Sigmoid colon (tissue), 7 donors: ENCODE data around the gene CCDC148. TPM values are rescaled to one million over a fixed set of nuclear protein-coding genes. Genes with fewer than 3 reads are reported as not detected.
"Not testable (repeated sequence)": the region's sequence is repeated elsewhere in the genome, so short reads cannot be mapped to it uniquely, and the experiment has no call there.

Experiments used
- DNase-seq: peaks from one replicate; pipeline ENCODE4 v3.0.0-alpha.2; 2019
- H3K27ac ChIP-seq, 4 donors: fragments of 200-600 bp; sonication (generic); one replicate each; pipeline ENCODE4 v1.5.1; 2016 to 2019; ENCODE audit warnings: mild to moderate bottlenecking in 1 of 4
- H3K27me3 ChIP-seq, 3 donors: fragments of 200-600 bp; sonication (generic); one replicate each; pipeline ENCODE4 v1.5.1; 2019; ENCODE audit warnings: mild to moderate bottlenecking in 1 of 3
- H3K36me3 ChIP-seq, 4 donors: fragments of 200-600 bp; sonication (generic); one replicate each; pipeline ENCODE4 v1.5.1; 2016 to 2019
- H3K4me1 ChIP-seq, 4 donors: fragments of 200-600 bp; sonication (generic); one replicate each; pipeline ENCODE4 v1.5.1; 2017 to 2019
- H3K4me3 ChIP-seq, 4 donors: fragments of 200-600 bp; sonication (generic); one replicate each; pipeline ENCODE4 v1.5.1; 2017 to 2019; ENCODE audit warnings: mild to moderate bottlenecking in 2 of 4, moderate library complexity in 1 of 4
- H3K9me3 ChIP-seq, 4 donors: fragments of 200-600 bp in 3 of 4; sonication (generic) in 3 of 4; one replicate each; pipeline versions ENCODE4 v1.5.1 to v1.6.1; 2013 to 2019
- EP300 ChIP-seq, 4 donors: sonication (generic); formaldehyde crosslinking; IDR thresholded peaks; one replicate each; pipeline ENCODE4 v1.6.1; 2017; ENCODE audit warnings: antibody characterized with exemption in 4 of 4
- POLR2A ChIP-seq, 2 donors: fragments of 450-650 bp; IDR thresholded peaks; one replicate each; pipeline ENCODE4 v1.6.1; 2016; ENCODE audit warnings: antibody characterized with exemption in 2 of 2, mild to moderate bottlenecking in 2 of 2, moderate library complexity in 2 of 2
- POLR2AphosphoS5 ChIP-seq, 4 donors: sonication (generic); formaldehyde crosslinking; IDR thresholded peaks; one replicate each; pipeline ENCODE4 v1.6.1; 2017; ENCODE audit warnings: antibody characterized with exemption in 4 of 4
- WGBS, 2 donors: extraction: QIAGEN DNeasy Blood & Tissue Kit; methylation state at CpG; one replicate each; pipeline ENCODE4 v1.1.7; 2013; 5-methylcytosine and 5-hydroxymethylcytosine counted together
- intact Hi-C: fragments of 100-400 bp; cut with DNase I; formaldehyde crosslinking; loops from one replicate; pipeline ENCODE4 v1.15.1; 2023
- polyA plus RNA-seq, 3 donors: library from polyadenylated mRNA; stranded (reverse); fragments of 200-250 nt; gene quantifications; one replicate each; pipeline ENCODE4 v1.2.3, GENCODE V29; 2013
- total RNA-seq, 4 donors: library from RNA; depleted of rRNA; stranded (reverse); fragments of >200 nt; gene quantifications; one replicate each; pipeline ENCODE4 v1.1.0, GENCODE V29; 2016
- TF ChIP-seq, protein P1 (sequence below), 4 experiments: fragments of 450-650 bp in 3 of 4; fragments of 200-600 bp in 1 of 4; IDR thresholded peaks; one replicate each; pipeline ENCODE4 v1.5.1; 2016 to 2019; ENCODE audit warnings: antibody characterized with exemption in 4 of 4, mild to moderate bottlenecking in 3 of 4, moderate library complexity in 2 of 4
- donor health status: healthy with polysubstance abuse.
- donor health status: Bipolar disorder and iron deficiency.
- donor health status: healthy.

The CCDC148 gene
- total and polyA plus RNA-seq, 7 donors: 0.23 to 0.83 (median 0.36) TPM; not detected in 4

DNA sequence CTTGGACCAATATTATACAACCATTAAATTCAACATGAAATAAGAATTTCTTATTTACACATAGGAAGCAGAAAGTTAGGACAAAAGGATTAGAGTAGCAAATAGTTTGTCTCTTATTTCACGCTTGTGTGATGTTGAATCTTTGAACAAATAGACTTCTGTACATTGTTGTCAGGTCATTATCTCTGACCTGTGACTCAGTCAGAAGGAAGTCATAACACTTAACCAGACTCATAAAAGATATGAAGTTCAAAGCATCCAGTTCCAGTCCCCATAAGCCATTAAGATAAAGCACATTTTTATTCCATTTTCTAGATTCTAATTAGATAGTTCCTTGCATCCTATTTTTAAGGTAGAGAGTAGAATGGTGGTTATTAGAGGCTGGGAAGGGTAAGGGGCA lies 224.1 kb downstream of the CCDC148 start:
- intact Hi-C loops: no loop called here
- WGBS, 2 donors: 11 to 56% methylated on average over 1 of the region's 1 CpG
- Histone ChIP-seq H3K4me1 (no peaks in the 10 kb centered on the region), H3K27ac (no peak overlapping the region), H3K27me3 (no peaks in the 10 kb centered on the region), H3K9me3 (no peaks in the 10 kb centered on the region), H3K4me3 (no peak overlapping the region), H3K36me3 (no peaks in the 10 kb centered on the region)
- TF ChIP-seq EP300 (IDR thresholded peaks at IDR 0.05): no peak
- no peak for TF ChIP-seq POLR2AphosphoS5 (IDR thresholded peaks at IDR 0.05)
- DNase-seq: no peak

DNA sequence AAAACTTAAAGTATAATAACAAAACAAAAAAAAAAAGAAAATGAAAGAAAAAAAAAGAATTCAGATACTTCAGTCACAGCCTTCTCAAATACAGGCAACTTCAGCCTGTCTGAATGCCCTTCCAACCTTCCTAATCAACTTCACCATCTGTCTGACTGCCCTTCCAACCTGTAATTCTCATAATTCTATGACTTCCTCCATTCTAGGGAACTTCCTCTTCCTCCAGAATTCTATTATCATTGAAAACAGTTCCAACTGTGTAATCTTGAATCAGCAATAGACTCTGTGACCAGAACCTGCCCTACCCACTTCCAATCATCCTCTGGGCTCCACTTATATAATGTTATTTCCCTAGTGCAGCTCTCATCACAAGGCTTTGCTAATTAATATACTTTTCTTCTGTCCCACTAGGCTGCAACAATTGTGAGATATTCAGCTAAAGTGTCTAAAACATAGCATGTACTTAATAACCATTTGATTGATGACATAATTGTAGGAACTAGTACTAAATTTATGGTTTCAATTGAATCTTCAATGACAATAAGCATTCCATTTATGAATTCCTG lies 227.5 kb downstream of the CCDC148 start:
- no peak overlapping the region for H3K27ac ChIP-seq
- no peaks in the 10 kb centered on the region for H3K27me3 ChIP-seq
- TF ChIP-seq POLR2A (IDR thresholded peaks at IDR 0.05): no peak
- no peak for TF ChIP-seq POLR2AphosphoS5 (IDR thresholded peaks at IDR 0.05)
- TF ChIP-seq, protein P1, sequence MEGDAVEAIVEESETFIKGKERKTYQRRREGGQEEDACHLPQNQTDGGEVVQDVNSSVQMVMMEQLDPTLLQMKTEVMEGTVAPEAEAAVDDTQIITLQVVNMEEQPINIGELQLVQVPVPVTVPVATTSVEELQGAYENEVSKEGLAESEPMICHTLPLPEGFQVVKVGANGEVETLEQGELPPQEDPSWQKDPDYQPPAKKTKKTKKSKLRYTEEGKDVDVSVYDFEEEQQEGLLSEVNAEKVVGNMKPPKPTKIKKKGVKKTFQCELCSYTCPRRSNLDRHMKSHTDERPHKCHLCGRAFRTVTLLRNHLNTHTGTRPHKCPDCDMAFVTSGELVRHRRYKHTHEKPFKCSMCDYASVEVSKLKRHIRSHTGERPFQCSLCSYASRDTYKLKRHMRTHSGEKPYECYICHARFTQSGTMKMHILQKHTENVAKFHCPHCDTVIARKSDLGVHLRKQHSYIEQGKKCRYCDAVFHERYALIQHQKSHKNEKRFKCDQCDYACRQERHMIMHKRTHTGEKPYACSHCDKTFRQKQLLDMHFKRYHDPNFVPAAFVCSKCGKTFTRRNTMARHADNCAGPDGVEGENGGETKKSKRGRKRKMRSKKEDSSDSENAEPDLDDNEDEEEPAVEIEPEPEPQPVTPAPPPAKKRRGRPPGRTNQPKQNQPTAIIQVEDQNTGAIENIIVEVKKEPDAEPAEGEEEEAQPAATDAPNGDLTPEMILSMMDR (IDR thresholded peaks at IDR 0.05): no peak
- TF ChIP-seq EP300 (IDR thresholded peaks at IDR 0.05): no peak
- H3K4me3 ChIP-seq: no peak overlapping the region
- intact Hi-C loops: no loop called here
- no peaks in the 10 kb centered on the region for H3K36me3 ChIP-seq
- no peak for DNase-seq
- no peaks in the 10 kb centered on the region for H3K9me3 ChIP-seq
- no peaks in the 10 kb centered on the region for H3K4me1 ChIP-seq

DNA sequence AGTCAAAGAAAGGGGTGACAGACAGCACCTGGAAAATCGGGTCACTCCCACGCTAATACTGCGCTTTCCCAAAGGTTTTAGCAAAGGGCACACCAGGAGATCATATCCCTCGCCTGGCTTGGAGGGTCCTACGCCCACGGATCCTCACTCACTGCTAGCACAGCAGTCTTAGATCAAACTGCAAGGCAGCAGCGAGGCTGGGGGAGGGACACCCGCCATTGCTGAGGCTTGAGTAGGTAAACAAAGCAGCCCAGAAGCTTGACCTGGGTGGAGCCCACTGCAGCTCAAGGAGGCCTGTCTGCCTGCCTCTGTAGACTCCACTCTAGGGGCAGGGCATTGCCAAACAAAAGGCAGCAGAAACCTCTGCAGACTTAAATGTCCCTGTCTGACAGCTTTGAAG lies 233.5 kb downstream of the CCDC148 start:
- intact Hi-C loops: not testable (repeated sequence)
- WGBS, 2 donors: 91 to 94% methylated on average over 8 of the region's 8 CpGs

DNA sequence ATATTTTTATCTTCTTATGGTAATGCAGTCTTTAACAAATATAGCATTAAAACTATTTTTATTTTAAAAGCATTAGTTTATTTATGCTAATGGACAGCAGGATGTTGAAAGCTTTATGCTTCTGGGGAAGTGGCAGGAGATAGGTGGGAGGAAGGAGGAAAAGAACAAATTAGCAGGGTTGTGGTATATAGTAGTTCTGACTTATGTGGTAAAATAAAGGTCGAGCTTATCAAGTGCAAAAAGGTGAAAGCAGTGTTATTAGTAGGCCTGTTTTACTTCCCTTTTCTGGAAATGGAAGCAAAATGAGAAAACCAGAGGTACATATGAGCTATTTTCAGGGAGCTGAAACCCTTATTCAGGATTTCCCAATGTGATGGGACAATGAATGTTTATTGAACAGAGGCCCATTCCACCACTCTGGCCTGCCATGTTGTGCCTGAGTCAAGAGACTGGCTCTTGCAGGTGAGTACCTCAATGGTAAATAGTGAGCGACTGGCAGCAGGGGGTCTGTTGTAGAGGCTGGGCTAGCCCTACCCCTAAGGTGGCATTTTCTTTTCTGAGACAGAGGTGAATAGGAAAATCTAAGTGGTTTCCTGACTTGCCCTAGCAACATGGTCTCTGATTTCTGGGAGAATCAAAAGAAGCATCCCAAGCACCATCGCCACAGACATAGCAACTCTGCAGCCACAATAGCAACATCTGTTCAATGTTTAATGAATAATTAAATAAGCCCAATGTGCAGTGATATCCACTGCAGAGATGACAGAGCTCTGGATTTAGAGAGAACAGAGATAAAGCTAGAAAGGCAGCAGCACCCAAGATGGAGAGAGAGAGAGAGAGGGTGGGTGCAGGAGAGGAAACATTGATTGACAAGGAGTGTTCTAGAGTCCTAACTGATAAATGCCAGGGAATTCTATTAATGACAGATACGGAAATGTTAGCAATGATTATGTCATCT lies 235.2 kb downstream of the CCDC148 start:
- TF ChIP-seq POLR2AphosphoS5 (IDR thresholded peaks at IDR 0.05) (no peak), POLR2A (IDR thresholded peaks at IDR 0.05) (no peak), EP300 (IDR thresholded peaks at IDR 0.05) (no peak)
- TF ChIP-seq, protein P1 (IDR thresholded peaks at IDR 0.05): no peak
- intact Hi-C loops: no loop called here

More for the DNA sequence above, 233.5 kb downstream of the CCDC148 start:
- H3K4me1 ChIP-seq, H3K27ac ChIP-seq, H3K36me3 ChIP-seq, H3K27me3 ChIP-seq, H3K9me3 ChIP-seq, H3K4me3 ChIP-seq, DNase-seq: not testable (repeated sequence)

DNA sequence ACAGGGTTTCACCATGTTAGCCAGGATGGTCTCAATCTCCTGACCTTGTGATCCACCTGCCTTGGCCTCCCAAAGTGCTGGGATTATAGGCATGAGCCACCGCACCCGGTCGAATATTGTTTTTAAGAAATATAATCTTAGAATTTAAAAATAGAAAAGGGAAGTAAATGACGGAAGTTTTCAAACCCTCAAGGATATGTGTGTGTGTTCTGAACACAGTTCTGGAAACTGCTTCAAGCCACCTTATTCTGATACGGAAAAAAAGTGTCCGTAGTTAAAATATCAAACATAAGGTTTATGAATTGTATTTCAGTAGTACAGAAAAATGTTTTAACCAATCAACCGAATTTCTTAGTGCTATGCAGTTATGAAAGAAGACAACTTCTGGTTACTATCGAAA lies 239.0 kb downstream of the CCDC148 start:
- TF ChIP-seq EP300 (IDR thresholded peaks at IDR 0.05): no peak
- TF ChIP-seq POLR2A (IDR thresholded peaks at IDR 0.05): no peak
- TF ChIP-seq POLR2AphosphoS5 (IDR thresholded peaks at IDR 0.05): no peak
- TF ChIP-seq, protein P1 (IDR thresholded peaks at IDR 0.05): no peak
- Histone ChIP-seq H3K27ac (no peak overlapping the region), H3K4me1 (no peaks in the 10 kb centered on the region), H3K9me3 (no peaks in the 10 kb centered on the region), H3K36me3 (no peaks in the 10 kb centered on the region), H3K4me3 (no peak overlapping the region), H3K27me3 (no peaks in the 10 kb centered on the region)
- 52 to 86% methylated on average over 8 of the region's 8 CpGs for WGBS, 2 donors
- no peak for DNase-seq
- intact Hi-C loops: no loop called here

More for the DNA sequence above, 235.2 kb downstream of the CCDC148 start:
- no peaks in the 10 kb centered on the region for H3K4me1 ChIP-seq
- no peak overlapping the region for H3K4me3 ChIP-seq
- no peaks in the 10 kb centered on the region for H3K27me3 ChIP-seq
- no peak overlapping the region for H3K27ac ChIP-seq
- DNase-seq: no peak
- H3K36me3 ChIP-seq: no peaks in the 10 kb centered on the region
- no peaks in the 10 kb centered on the region for H3K9me3 ChIP-seq
- 82 to 89% methylated on average over 4 of the region's 4 CpGs for WGBS, 2 donors
